ENCODE measurements around the gene CFAP69.
"Not testable (repeated sequence)": the region's sequence is repeated elsewhere in the genome, so short reads cannot be mapped to it uniquely, and the experiment has no call there.

The CFAP69 gene

GRCh38 chr7:90347759-90348158 lies 102.8 kb downstream of the CFAP69 start:
- no peak for DNase-seq

DNA sequence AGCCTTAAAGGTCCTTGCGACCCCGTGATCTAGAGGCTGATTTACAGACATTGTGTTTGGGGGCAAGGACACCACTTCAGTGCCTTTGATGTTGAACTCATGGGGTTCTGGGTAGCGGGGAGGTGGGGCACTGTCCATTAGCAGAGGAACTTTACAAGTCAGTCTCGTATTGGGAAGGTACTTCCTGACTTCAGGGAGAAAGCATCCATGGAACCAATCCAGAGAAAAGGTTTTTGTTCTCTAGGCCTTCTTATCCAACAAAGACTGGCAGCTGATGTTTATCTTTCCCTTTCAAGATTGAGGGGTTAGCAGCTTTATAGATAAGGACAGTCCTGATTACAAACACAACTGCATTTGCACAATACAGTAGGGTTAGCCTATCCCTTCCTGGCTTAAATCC lies 104.3 kb downstream of the CFAP69 start:
- no peak for DNase-seq

DNA sequence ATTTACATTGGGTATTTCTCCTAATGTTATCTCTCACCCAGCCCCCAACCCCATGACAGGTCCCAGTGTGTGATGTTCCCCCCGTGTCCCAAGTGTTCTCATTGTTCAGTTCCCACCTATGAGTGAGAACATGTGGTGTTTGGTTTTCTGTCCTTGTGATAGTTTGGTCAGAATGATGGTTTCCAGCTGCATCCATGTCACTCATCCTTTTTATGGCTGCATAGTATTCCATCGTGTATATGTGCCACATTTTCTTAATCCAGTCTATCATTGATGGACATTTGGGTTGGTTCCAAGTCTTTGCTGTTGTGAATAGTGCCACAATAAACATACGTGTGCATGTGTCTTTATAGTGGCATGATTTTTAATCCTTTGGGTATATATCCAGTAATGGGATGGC lies 105.1 kb downstream of the CFAP69 start:
- not testable (repeated sequence) for DNase-seq

GRCh38 chr7:90351987-90352386 lies 107.0 kb downstream of the CFAP69 start:
- DNase-seq: no peak

All from activated T-cell treated with anti-CD3 and anti-CD28 coated beads for 4 hours (primary cell).